GM23338 (cell line): ENCODE measurements around the gene ZSCAN5A. TPM values are rescaled to one million over a fixed set of nuclear protein-coding genes. Genes with fewer than 3 reads are reported as not detected.
"Not testable (repeated sequence)": the region's sequence is repeated elsewhere in the genome, so short reads cannot be mapped to it uniquely, and the experiment has no call there.

Source experiments
- ATAC-seq: fragments of 200-7000 bp; cut with Tn5 transposase; 3 replicates; pipeline ENCODE4 v1.9.1; 2020
- DNase-seq: peaks from one replicate; pipeline ENCODE4 v3.0.0-alpha.2; 2015; ENCODE audit warnings: low spot score
- H2AFZ ChIP-seq: fragments of 200-600 bp; sonication (generic); 2 replicates; pipeline ENCODE4 v1.8.0; 2016; ENCODE audit warnings: antibody characterized with exemption, mild to moderate bottlenecking, moderate library complexity
- H3F3A ChIP-seq: fragments of 200-600 bp; sonication (generic); replicated peaks from 2 replicates; pipeline ENCODE4 v1.8.0; 2017; ENCODE audit warnings: antibody characterized with exemption, mixed run types, low read depth
- H3K27ac ChIP-seq: fragments of 200-600 bp; sonication (generic); 2 replicates; pipeline ENCODE4 v1.6.1; 2016; ENCODE audit warnings: low read depth
- H3K27me3 ChIP-seq: fragments of 200-600 bp; sonication (generic); 2 replicates; pipeline ENCODE4 v1.8.0; 2016; ENCODE audit warnings: mild to moderate bottlenecking, mixed run types, moderate library complexity; ENCODE audit not compliant: insufficient read depth
- H3K36me3 ChIP-seq: fragments of 200-600 bp; sonication (generic); 2 replicates; pipeline ENCODE4 v1.8.0; 2016; ENCODE audit warnings: mild to moderate bottlenecking; ENCODE audit not compliant: insufficient read depth
- H3K4me1 ChIP-seq: fragments of 200-600 bp; sonication (generic); 2 replicates; pipeline ENCODE4 v1.8.0; 2016; ENCODE audit warnings: mild to moderate bottlenecking, moderate library complexity; ENCODE audit not compliant: insufficient read depth
- H3K4me2 ChIP-seq: fragments of 200-600 bp; sonication (generic); 2 replicates; pipeline ENCODE4 v1.7.1; 2017; ENCODE audit warnings: mixed run types
- H3K4me3 ChIP-seq: fragments of 200-600 bp; sonication (generic); 2 replicates; pipeline ENCODE4 v1.6.1; 2016; ENCODE audit warnings: mixed run types
- H3K79me2 ChIP-seq: fragments of 200-600 bp; sonication (generic); replicated peaks from 2 replicates; pipeline ENCODE4 v1.8.0; 2017; ENCODE audit warnings: mild to moderate bottlenecking; ENCODE audit not compliant: insufficient read depth
- H3K9me2 ChIP-seq: fragments of 200-600 bp; sonication (generic); 2 replicates; pipeline ENCODE4 v1.8.0; 2017; ENCODE audit not compliant: insufficient read depth
- H4K20me1 ChIP-seq: fragments of 200-600 bp; sonication (generic); replicated peaks from 2 replicates; pipeline ENCODE4 v1.8.0; 2017; ENCODE audit warnings: mild to moderate bottlenecking; ENCODE audit not compliant: insufficient read depth
- H3K27ac Mint-ChIP-seq: 2 replicates; pipeline ENCODE4 v1.8.0; 2020; ENCODE audit warnings: inconsistent platforms, mild to moderate bottlenecking, moderate library complexity, mixed read lengths
- H3K27me3 Mint-ChIP-seq: 3 replicates; pipeline ENCODE4 v1.8.0; 2022; ENCODE audit warnings: low read depth, mild to moderate bottlenecking, moderate library complexity, mixed read lengths, inconsistent platforms; ENCODE audit not compliant: insufficient read depth, poor library complexity
- H3K36me3 Mint-ChIP-seq: 3 replicates; pipeline ENCODE4 v1.8.0; 2021; ENCODE audit warnings: low read depth, mild to moderate bottlenecking, inconsistent platforms, moderate library complexity, mixed read lengths
- H3K4me1 Mint-ChIP-seq: 3 replicates; pipeline ENCODE4 v1.8.0; 2020; ENCODE audit warnings: mild to moderate bottlenecking, inconsistent platforms, mixed read lengths
- H3K4me3 Mint-ChIP-seq: 3 replicates; pipeline ENCODE4 v1.8.0; 2021; ENCODE audit warnings: moderate library complexity, mild to moderate bottlenecking, inconsistent platforms, mixed read lengths
- H3K9me3 Mint-ChIP-seq: 3 replicates; pipeline ENCODE4 v1.8.0; 2020; ENCODE audit warnings: moderate library complexity, mild to moderate bottlenecking, inconsistent platforms, mixed read lengths
- CTCF ChIP-seq, 2 experiments: fragments of 200-600 bp in 1 of 2; sonication (generic) in 1 of 2; conservative IDR thresholded peaks; 2 replicates each; pipeline versions ENCODE4 v1.5.1 to v1.6.1; 2016 to 2017; ENCODE audit warnings: antibody characterized with exemption in 2 of 2, low read depth in 2 of 2, mild to moderate bottlenecking in 2 of 2, moderate library complexity in 1 of 2
- EZH2phosphoT487 ChIP-seq: fragments of 200-600 bp; sonication (generic); IDR thresholded peaks from one replicate; pipeline ENCODE4 v1.8.1; 2018; ENCODE audit warnings: antibody characterized with exemption; ENCODE audit not compliant: unreplicated experiment
- JUNB ChIP-seq: IDR thresholded peaks from one replicate; pipeline ENCODE4 v1.6.1; 2016; ENCODE audit warnings: antibody characterized with exemption; ENCODE audit not compliant: unreplicated experiment
- NANOG ChIP-seq: IDR thresholded peaks from 2 replicates; pipeline ENCODE4 v1.6.1; 2016; ENCODE audit warnings: antibody characterized with exemption, borderline replicate concordance
- REST ChIP-seq: IDR thresholded peaks from one replicate; pipeline ENCODE4 v1.6.1; 2018; ENCODE audit warnings: antibody characterized with exemption; ENCODE audit not compliant: unreplicated experiment
- STAT1 ChIP-seq: IDR thresholded peaks from one replicate; pipeline ENCODE4 v1.6.1; 2016; ENCODE audit warnings: antibody characterized with exemption; ENCODE audit not compliant: unreplicated experiment
- ZNF114 ChIP-seq: fragments of 250-450 bp; sonication (Bioruptor Pico); IDR thresholded peaks from 2 replicates; pipeline ENCODE4 v1.5.0; 2020; ENCODE audit warnings: mild to moderate bottlenecking, moderate library complexity
- polyA plus RNA-seq: library from polyadenylated mRNA; unstranded; fragments of >200 nt; fragmentation: Nextera tagmentation; extraction: Ambion mirVana; gene quantifications from 2 replicates; pipeline ENCODE4 v1.2.1, GENCODE V29; 2016
- total RNA-seq: library from RNA; depleted of rRNA; stranded (reverse); fragments of >200 nt; shearing (Covaris generic); gene quantifications from 2 replicates; pipeline ENCODE4 v1.2.3, GENCODE V29; 2014

Gene ZSCAN5A
- total and polyA plus RNA-seq, 2 experiments from 2014 or later = 10.2 to 12.5 TPM

DNA sequence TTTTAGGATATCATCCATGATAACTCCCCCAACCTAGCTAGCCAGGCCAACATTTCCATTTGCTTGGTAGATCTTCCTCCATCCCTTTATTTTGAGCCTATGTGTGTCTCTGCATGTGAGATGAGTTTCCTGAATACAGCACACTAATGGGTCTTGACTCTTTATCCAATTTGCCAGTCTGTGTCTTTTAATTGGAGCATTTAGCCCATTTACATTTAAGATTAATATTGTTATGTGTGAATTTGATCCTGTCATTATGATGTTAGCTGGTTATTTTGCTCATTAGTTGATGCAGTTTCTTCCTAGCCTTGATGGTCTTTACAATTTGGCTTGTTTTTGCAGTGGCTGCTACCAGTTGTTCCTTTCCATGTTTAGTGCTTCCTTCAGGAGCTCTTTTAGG, 20.7 kb upstream of the ZSCAN5A start:
- H3K36me3 Mint-ChIP-seq = peaks cover 18% of the 10 kb centered on the region; the same call in 2 of the 3 replicates
- DNase-seq, H3K4me3 ChIP-seq, H3K4me1 Mint-ChIP-seq, H3K9me2 ChIP-seq, H4K20me1 ChIP-seq, H3K79me2 ChIP-seq, H3K4me3 Mint-ChIP-seq, H3K4me1 ChIP-seq, H3K27me3 Mint-ChIP-seq, H3K4me2 ChIP-seq, H3K27me3 ChIP-seq, H3K27ac ChIP-seq, H2AFZ ChIP-seq, ATAC-seq, H3F3A ChIP-seq, H3K36me3 ChIP-seq, H3K27ac Mint-ChIP-seq: not testable (repeated sequence)
- H3K9me3 Mint-ChIP-seq = peaks cover 76% of the 10 kb centered on the region

GRCh38 chr19:56333506-56333905, 18.9 kb upstream of the ZSCAN5A start:
- Histone ChIP-seq H3K27ac (no peak overlapping the region), H3K4me3 (no peak overlapping the region), H4K20me1 (no peaks in the 10 kb centered on the region), H3K4me1 (no peaks in the 10 kb centered on the region), H3K4me2 (no peak overlapping the region), H3F3A (no peaks in the 10 kb centered on the region), H3K79me2 (no peaks in the 10 kb centered on the region), H2AFZ (no peak overlapping the region), H3K9me2 (no peaks in the 10 kb centered on the region), H3K27me3 (no peaks in the 10 kb centered on the region), H3K36me3 (no peaks in the 10 kb centered on the region)
- TF ChIP-seq JUNB (no peak), CTCF (conservative IDR thresholded peaks at IDR 0.05; ENCODE audit: low read depth in 2 of 2) (peak; percentile 74 to 81)
- Mint-ChIP-seq H3K27me3 (peaks cover 2% of the 10 kb centered on the region), H3K4me3 (no peak overlapping the region), H3K27ac (no peak overlapping the region), H3K9me3 (peaks cover 67% of the 10 kb centered on the region), H3K4me1 (no peaks in the 10 kb centered on the region), H3K36me3 (peaks cover 11% of the 10 kb centered on the region; the same call in 2 of the 3 replicates)
- peak; percentile 71 for DNase-seq
- peak; percentile 63 for ATAC-seq

- no peak overlapping the region for H2AFZ ChIP-seq
- Mint-ChIP-seq H3K27me3 (peaks cover 6% of the 10 kb centered on the region), H3K4me1 (no peaks in the 10 kb centered on the region), H3K4me3 (no peak overlapping the region), H3K27ac (no peak overlapping the region), H3K9me3 (peaks cover 64% of the 10 kb centered on the region), H3K36me3 (peaks cover 5% of the 10 kb centered on the region; the same call in 2 of the 3 replicates)
- H3K4me3 ChIP-seq = no peak overlapping the region
- no peaks in the 10 kb centered on the region for H3K79me2 ChIP-seq
- no peaks in the 10 kb centered on the region for H3F3A ChIP-seq
- H3K36me3 ChIP-seq = no peaks in the 10 kb centered on the region
- no peak for ATAC-seq
- no peaks in the 10 kb centered on the region for H3K4me1 ChIP-seq
- H3K27ac ChIP-seq = no peak overlapping the region
- H3K4me2 ChIP-seq = no peak overlapping the region
- no peak for TF ChIP-seq REST
- TF ChIP-seq EZH2phosphoT487 = no peak
- TF ChIP-seq STAT1 = no peak
- TF ChIP-seq NANOG = no peak
- TF ChIP-seq ZNF114 (CRISPR knock-in tag) = no peak
- DNase-seq = no peak
- H3K27me3 ChIP-seq = no peaks in the 10 kb centered on the region
- H4K20me1 ChIP-seq = no peaks in the 10 kb centered on the region
- H3K9me2 ChIP-seq = no peaks in the 10 kb centered on the region
These were observed 18.1 kb upstream of the ZSCAN5A start for GRCh38 chr19:56332695-56333094.
